Gastrocnemius medialis (tissue), 4 donors: ENCODE results near the gene OMP.

Experiments
- CTCF ChIP-seq, 5 experiments: fragments of 450-650 bp in 3 of 5; fragments of 200-600 bp in 2 of 5; sonication (generic) in 2 of 5; IDR thresholded peaks in 4 of 5; conservative IDR thresholded peaks in 1 of 5; 1 replicate in 4 of 5; 2 replicates in 1 of 5; pipeline ENCODE4 v1.5.1; 2016 to 2019; ENCODE audit warnings: antibody characterized with exemption in 5 of 5, mild to moderate bottlenecking in 3 of 5, moderate library complexity in 3 of 5
- POLR2A ChIP-seq, 2 donors: fragments of 450-650 bp; IDR thresholded peaks; one replicate each; pipeline ENCODE4 v1.6.1; 2017; ENCODE audit warnings: antibody characterized with exemption in 2 of 2, mild to moderate bottlenecking in 2 of 2, moderate library complexity in 2 of 2

- TF ChIP-seq CTCF (IDR thresholded peaks at IDR 0.05 in 4 of 5, conservative IDR thresholded peaks at IDR 0.05 in 1 of 5) (no peak), POLR2A (IDR thresholded peaks at IDR 0.05) (no peak)
These were observed 12.6 kb upstream of the OMP start for GRCh38 chr11:77090046-77090372.
